GM18520 (cell line): ENCODE results near the gene SNCB.
"Not testable (repeated sequence)": the region's sequence is repeated elsewhere in the genome, so short reads cannot be mapped to it uniquely, and the experiment has no call there.

Experiments
- ATAC-seq: cut with Tn5 transposase; IDR thresholded peaks from one replicate; pipeline ENCODE4 v1.9.1; 2021; ENCODE audit not compliant: unreplicated experiment

Gene SNCB

GRCh38 chr5:176601901-176602482 is 28.3 kb downstream of the SNCB start:
- ATAC-seq: no peak

GRCh38 chr5:176599749-176600430 is 30.4 kb downstream of the SNCB start:
- not testable (repeated sequence) for ATAC-seq

DNA sequence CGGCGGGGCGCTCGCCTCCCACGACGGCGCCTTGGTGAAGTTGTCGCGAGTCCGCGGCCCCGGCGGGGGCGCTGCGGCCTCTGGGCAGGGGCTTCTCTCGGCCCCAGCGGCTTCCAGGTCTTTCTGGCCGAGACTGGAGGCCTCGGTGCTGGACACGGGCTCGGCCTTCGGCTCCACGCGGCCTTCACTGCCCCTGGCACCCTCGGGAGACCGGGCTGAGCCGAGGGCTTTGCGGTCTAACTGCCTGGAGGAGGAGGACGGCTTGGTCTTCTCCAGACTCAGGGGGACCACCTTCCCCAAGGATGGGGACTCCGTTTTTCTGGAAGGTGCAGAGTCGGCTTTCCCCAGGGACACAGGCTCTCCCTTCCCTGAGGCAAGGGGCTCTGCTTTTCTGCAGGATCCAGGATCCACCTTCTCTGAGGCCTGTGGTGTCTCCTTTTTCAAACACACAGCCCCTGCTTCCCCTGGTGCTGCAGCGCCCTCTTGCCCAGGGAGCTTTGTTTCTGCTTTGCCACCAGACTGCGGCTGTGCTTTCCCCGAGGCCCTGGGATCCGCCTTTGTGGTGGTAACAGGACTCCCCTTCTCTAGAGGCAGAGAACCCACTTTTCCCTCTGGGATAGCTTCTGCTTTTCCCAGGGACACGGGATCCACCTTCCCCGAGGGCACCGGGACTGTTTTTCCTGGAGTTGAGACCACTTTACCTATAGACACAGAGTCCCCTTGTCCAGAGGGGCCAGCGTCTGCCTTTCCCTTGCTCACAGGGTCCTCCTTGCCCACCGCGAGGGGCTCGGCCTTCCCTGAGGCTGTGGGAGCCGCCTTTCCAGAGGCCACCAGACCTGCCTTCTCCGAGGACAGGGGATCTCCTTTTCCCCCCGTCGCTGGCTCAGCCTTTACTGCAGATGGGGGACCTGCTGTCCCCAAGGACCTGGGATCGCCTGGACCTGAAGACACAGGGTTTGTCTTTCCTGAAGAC is 32.6 kb downstream of the SNCB start:
- ATAC-seq: no peak

DNA sequence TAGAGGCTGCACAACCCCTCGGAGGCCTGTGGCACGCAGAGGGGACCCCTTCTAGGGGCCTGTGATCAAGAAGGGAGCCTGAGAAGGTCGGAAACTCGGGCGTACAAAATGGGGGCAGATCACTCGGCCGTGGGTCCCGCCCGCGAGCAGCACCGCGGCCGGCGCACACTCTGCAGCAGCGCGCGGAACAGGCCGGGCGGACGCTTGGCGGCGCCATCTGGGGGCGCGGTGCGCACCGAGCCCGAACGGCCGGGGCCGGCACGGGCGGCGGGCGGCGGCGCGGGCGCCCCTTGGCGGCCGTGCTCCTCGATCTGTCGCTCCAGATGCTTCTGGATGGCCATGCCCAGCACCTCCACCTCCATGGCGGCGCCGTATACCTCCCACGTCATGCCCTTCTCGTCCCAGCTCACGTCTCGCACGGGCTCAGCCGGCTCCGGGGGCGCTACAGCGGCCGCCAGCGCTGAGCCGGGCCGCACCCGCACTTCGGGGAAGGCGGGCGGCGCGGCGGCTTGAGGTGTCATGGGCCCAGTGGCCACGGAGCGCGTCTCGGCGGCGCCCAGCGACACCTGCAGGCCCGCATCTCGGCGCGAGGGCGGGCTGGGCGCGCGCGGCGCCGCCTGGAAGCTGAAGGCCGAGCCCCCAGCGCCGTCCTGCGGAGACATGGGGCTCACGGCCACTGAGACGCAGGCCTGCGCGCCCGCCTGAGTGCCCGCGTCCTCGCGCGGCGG is 33.5 kb downstream of the SNCB start:
- ATAC-seq: no peak

DNA sequence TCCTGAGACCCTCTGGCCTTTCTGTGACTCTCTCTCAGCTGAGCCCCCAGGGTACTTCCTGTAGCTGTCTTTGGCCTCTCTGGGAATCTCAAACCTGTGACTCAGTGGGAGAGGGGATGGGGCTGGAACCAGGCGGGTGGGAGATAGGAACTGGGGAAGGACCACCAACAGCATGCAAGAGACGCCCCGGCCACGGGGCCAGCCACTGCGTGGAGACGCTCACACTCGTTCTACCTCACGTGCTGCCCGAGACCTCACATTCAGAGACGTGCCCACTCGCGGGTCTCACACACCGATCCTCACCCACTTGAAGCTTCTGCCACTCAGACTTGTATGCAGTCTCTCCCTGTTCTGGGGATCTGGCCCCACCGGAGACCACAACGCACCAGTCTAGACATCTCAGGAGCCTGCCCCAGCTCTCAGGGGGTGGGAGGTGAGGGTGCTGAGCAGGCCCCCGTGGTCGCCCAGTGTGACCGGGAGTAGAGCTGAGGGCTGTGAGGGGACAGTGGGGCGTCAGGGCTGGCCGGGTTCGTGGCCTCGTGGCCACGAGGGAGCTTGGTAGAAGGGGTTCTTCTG is 34.2 kb downstream of the SNCB start:
- no peak for ATAC-seq

- no peak for ATAC-seq
Measured at GRCh38 chr5:176595386-176595943, 34.9 kb downstream of the SNCB start.

- ATAC-seq: no peak
Measured at GRCh38 chr5:176594554-176594953, 35.8 kb downstream of the SNCB start.

GRCh38 chr5:176593273-176593869 is 37.0 kb downstream of the SNCB start:
- no peak for ATAC-seq

DNA sequence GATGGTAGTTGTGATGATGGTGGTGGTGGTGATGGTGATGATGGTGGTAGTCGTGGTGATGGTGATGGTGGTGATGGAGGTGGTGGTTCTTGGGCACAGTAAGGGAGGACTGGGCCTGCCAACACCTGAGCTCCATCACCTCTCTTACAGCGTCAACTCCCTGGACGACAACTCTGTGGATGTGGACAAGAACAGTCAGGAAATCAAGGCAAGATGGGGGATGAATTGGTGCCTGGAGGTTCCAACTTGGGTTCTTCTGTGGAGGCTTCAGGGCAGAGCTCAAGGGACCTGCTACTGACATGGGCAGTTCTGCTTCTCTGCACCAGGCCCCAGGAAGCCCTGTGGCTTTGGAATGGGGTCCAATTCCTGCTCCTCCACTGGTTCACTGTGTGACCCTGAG is 37.8 kb downstream of the SNCB start:
- no peak for ATAC-seq

DNA sequence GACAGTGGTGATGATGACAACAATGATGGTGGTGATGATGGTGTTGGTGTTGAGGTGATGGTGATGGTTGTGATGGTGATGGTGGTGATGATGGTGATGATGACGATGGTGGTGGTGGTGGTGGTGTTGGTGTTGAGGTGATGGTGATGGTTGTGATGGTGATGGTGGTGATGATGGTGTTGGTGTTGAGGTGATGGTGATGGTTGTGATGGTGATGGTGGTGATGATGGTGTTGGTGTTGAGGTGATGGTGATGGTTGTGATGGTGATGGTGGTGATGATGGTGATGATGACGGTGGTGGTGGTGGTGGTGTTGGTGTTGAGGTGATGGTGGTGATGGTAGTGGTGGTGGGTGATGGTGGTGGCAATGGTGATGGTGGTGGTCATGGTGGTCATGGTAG is 38.7 kb downstream of the SNCB start:
- ATAC-seq: not testable (repeated sequence)

GRCh38 chr5:176590035-176590717 is 40.2 kb downstream of the SNCB start:
- no peak for ATAC-seq

GRCh38 chr5:176589039-176589769 is 41.1 kb downstream of the SNCB start:
- no peak for ATAC-seq

GRCh38 chr5:176588297-176588696 is 42.0 kb downstream of the SNCB start:
- no peak for ATAC-seq

DNA sequence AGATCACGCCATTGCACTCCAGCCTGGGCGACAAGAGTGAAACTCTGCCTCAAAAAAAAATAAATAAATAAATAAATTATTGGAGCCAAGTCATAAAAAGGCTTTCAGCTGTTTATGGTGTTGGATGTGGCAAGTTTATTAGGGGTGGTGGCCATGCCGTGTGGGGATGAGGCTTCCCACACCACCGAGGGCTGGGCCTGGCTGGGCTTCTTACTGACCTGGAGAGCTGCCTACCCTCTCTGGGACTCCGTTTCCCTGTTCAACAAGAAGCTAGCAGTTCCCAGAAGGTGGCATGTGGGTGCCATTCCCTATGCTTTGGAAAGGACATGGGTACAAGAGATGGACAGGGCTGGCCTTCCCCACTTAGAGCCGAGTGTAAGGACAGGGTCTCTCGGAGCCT is 42.9 kb downstream of the SNCB start:
- ATAC-seq: no peak

- ATAC-seq: no peak
Measured at GRCh38 chr5:176583076-176583475, 47.3 kb downstream of the SNCB start.

GRCh38 chr5:176581361-176581760 is 49.0 kb downstream of the SNCB start:
- no peak for ATAC-seq

DNA sequence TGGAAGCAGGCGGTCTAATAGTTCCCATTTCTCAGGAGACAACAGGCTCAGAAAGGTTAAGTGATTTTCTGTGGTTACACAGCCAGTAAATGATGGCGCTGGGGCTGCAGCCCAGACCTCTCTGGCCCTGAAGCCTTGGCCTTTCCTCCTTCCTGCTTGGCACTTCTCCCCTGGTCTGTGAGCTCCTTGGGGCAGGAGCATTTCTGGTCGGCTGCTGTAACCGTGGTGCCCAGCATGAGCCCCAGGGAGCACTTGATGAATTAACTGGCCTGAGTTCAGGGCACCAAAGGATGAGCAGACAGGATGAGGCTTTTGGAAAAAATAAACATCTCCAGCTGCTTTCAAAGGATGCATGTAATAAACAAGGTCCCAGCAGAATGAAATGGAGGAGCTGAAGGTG is 51.0 kb downstream of the SNCB start:
- ATAC-seq: no peak

GRCh38 chr5:176578391-176578808 is 51.9 kb downstream of the SNCB start:
- ATAC-seq: no peak
